ENCODE results near the gene SIRT2. TPM values are rescaled to one million over a fixed set of nuclear protein-coding genes. Genes with fewer than 3 reads are reported as not detected.
"Not testable (repeated sequence)": the region's sequence is repeated elsewhere in the genome, so short reads cannot be mapped to it uniquely, and the experiment has no call there.

SIRT2 gene
- polyA plus RNA-seq, 1 donor (not counting 4 experiments of a cell fraction or from before 2014, with no cell fraction given) = 46.6 TPM

DNA sequence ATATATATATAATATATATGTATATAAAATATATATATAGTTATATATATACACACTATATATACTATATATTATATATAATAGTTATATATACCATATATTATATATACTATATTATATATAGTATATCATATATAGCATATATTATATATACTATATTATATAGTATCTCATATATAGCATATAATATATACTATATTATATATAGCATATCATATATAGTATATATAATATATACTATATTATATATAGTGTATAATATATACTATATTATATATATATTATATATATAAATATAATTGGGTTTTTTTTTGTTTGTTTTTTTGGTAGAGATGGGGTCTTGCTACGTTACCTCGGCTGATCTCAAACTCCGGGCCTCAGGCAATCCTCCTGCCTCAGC is 38.0 kb downstream of the SIRT2 start:
- TF ChIP-seq, protein P1, sequence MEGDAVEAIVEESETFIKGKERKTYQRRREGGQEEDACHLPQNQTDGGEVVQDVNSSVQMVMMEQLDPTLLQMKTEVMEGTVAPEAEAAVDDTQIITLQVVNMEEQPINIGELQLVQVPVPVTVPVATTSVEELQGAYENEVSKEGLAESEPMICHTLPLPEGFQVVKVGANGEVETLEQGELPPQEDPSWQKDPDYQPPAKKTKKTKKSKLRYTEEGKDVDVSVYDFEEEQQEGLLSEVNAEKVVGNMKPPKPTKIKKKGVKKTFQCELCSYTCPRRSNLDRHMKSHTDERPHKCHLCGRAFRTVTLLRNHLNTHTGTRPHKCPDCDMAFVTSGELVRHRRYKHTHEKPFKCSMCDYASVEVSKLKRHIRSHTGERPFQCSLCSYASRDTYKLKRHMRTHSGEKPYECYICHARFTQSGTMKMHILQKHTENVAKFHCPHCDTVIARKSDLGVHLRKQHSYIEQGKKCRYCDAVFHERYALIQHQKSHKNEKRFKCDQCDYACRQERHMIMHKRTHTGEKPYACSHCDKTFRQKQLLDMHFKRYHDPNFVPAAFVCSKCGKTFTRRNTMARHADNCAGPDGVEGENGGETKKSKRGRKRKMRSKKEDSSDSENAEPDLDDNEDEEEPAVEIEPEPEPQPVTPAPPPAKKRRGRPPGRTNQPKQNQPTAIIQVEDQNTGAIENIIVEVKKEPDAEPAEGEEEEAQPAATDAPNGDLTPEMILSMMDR (optimal IDR thresholded peaks at IDR 0.05 in 1 of 3, IDR thresholded peaks at IDR 0.05 in 1 of 3, conservative IDR thresholded peaks at IDR 0.05 in 1 of 3; ENCODE audit: extremely low read depth in 1 of 3, insufficient read depth in 2 of 3, low read length in 3 of 3) = no peak
- no peak for TF ChIP-seq EZH2 (IDR thresholded peaks at IDR 0.05; ENCODE audit: low read length)
- no peak for DNase-seq (ENCODE audit: low read depth, low spot score)
- Histone ChIP-seq H3K9ac (ENCODE audit: control insufficient read depth, extremely low read depth, insufficient read depth, low read length) (no peak overlapping the region), H3K36me3 (ENCODE audit: control insufficient read depth in 2 of 2, extremely low read depth in 1 of 2, insufficient read depth in 2 of 2, low read length in 2 of 2) (no peaks in the 10 kb centered on the region), H3K27me3 (ENCODE audit: control insufficient read depth, extremely low read depth, insufficient read depth, low read length) (no peaks in the 10 kb centered on the region), H3K4me2 (ENCODE audit: control insufficient read depth, extremely low read depth, insufficient read depth, low read depth, low read length) (no peak overlapping the region), H3K79me2 (ENCODE audit: control insufficient read depth, insufficient read depth, low read length) (no peaks in the 10 kb centered on the region), H3K4me1 (ENCODE audit: control insufficient read depth, extremely low read depth, insufficient read depth, low read length) (peaks cover 3% of the 10 kb centered on the region), H3K9me3 (ENCODE audit: control insufficient read depth, low read depth, low read length) (no peaks in the 10 kb centered on the region), H3K4me3 (ENCODE audit: control insufficient read depth in 2 of 3, extremely low read depth in 1 of 3, insufficient read depth in 2 of 3, low read depth in 1 of 3, low read length in 3 of 3) (no peak overlapping the region), H2AFZ (ENCODE audit: control insufficient read depth, low read length) (no peak overlapping the region), H4K20me1 (ENCODE audit: control insufficient read depth, extremely low read depth, insufficient read depth, low read length) (no peaks in the 10 kb centered on the region), H3K27ac (ENCODE audit: control insufficient read depth, insufficient read depth, low read length) (no peak overlapping the region), H3K9me1 (ENCODE audit: control insufficient read depth, extremely low read depth, insufficient read depth, low read length) (no peaks in the 10 kb centered on the region)
- no peak for FAIRE-seq
- dilution Hi-C loops (cut with MboI; ENCODE audit: extremely low pct_ligation_motif_present, low sequenced_read_pairs) = no loop called here

DNA sequence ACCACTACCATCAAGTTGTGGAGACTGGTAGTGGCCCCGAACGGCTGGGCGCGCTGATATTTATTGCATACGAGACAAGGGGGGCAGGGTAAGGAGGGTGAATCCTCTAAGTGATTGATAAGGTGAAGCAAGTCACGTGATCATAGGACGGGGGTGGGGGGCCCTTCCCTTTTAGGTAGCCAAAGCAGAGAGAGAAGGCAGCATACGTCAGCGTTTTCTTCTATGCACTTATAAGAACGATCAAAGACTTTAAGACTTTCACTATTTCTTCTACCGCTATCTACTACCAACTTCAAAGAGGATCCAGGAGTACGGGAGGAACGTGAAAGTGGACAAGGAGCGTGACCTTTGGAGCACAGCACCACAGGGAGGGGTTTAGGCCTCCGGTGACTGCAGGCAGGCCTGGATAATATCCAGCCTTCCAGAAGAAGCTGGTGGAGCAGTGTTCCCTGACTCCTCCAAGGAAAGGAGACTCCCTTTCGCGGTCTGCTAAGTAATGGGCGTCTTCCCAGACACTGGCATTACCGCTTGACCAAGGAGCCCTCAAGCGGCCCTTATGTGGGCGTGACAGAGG is 39.7 kb downstream of the SIRT2 start:
- H4K20me1 ChIP-seq (ENCODE audit: control insufficient read depth, extremely low read depth, insufficient read depth, low read length); H3K9ac ChIP-seq (ENCODE audit: control insufficient read depth, extremely low read depth, insufficient read depth, low read length); H3K27me3 ChIP-seq (ENCODE audit: control insufficient read depth, extremely low read depth, insufficient read depth, low read length); H3K27ac ChIP-seq (ENCODE audit: control insufficient read depth, insufficient read depth, low read length); H3K79me2 ChIP-seq (ENCODE audit: control insufficient read depth, insufficient read depth, low read length); DNase-seq (ENCODE audit: low read depth, low spot score); dilution Hi-C loops (cut with MboI; ENCODE audit: extremely low pct_ligation_motif_present, low sequenced_read_pairs); H3K4me1 ChIP-seq (ENCODE audit: control insufficient read depth, extremely low read depth, insufficient read depth, low read length); H3K36me3 ChIP-seq (ENCODE audit: control insufficient read depth in 2 of 2, extremely low read depth in 1 of 2, insufficient read depth in 2 of 2, low read length in 2 of 2); H3K4me2 ChIP-seq (ENCODE audit: control insufficient read depth, extremely low read depth, insufficient read depth, low read depth, low read length); H3K9me3 ChIP-seq (ENCODE audit: control insufficient read depth, low read depth, low read length); H3K9me1 ChIP-seq (ENCODE audit: control insufficient read depth, extremely low read depth, insufficient read depth, low read length); H2AFZ ChIP-seq (ENCODE audit: control insufficient read depth, low read length); H3K4me3 ChIP-seq (ENCODE audit: control insufficient read depth in 2 of 3, extremely low read depth in 1 of 3, insufficient read depth in 2 of 3, low read depth in 1 of 3, low read length in 3 of 3); FAIRE-seq: not testable (repeated sequence)

GRCh38 chr19:38856813-38857212 is 42.6 kb downstream of the SIRT2 start:
- dilution Hi-C loops (cut with MboI; ENCODE audit: extremely low pct_ligation_motif_present, low sequenced_read_pairs) = no loop called here
- FAIRE-seq = no peak

More at GRCh38 chr19:38856813-38857212, 42.6 kb downstream of the SIRT2 start:
- no peak overlapping the region for H3K9ac ChIP-seq (ENCODE audit: control insufficient read depth, extremely low read depth, insufficient read depth, low read length)
- no peak overlapping the region for H2AFZ ChIP-seq (ENCODE audit: control insufficient read depth, low read length)
- peaks cover 8% of the 10 kb centered on the region for H3K4me1 ChIP-seq (ENCODE audit: control insufficient read depth, extremely low read depth, insufficient read depth, low read length)
- DNase-seq (ENCODE audit: low read depth, low spot score) = no peak
- no peaks in the 10 kb centered on the region for H3K79me2 ChIP-seq (ENCODE audit: control insufficient read depth, insufficient read depth, low read length)
- TF ChIP-seq, protein P1 (optimal IDR thresholded peaks at IDR 0.05 in 1 of 3, IDR thresholded peaks at IDR 0.05 in 1 of 3, conservative IDR thresholded peaks at IDR 0.05 in 1 of 3; ENCODE audit: extremely low read depth in 1 of 3, insufficient read depth in 2 of 3, low read length in 3 of 3) = no peak
- no peak for TF ChIP-seq EZH2 (IDR thresholded peaks at IDR 0.05; ENCODE audit: low read length)
- H3K4me3 ChIP-seq (ENCODE audit: control insufficient read depth in 2 of 3, extremely low read depth in 1 of 3, insufficient read depth in 2 of 3, low read depth in 1 of 3, low read length in 3 of 3) = no peak overlapping the region
- H3K9me3 ChIP-seq (ENCODE audit: control insufficient read depth, low read depth, low read length) = no peaks in the 10 kb centered on the region
- H3K9me1 ChIP-seq (ENCODE audit: control insufficient read depth, extremely low read depth, insufficient read depth, low read length) = no peaks in the 10 kb centered on the region
- no peak overlapping the region for H3K27ac ChIP-seq (ENCODE audit: control insufficient read depth, insufficient read depth, low read length)
- H3K27me3 ChIP-seq (ENCODE audit: control insufficient read depth, extremely low read depth, insufficient read depth, low read length) = no peaks in the 10 kb centered on the region
- no peaks in the 10 kb centered on the region for H4K20me1 ChIP-seq (ENCODE audit: control insufficient read depth, extremely low read depth, insufficient read depth, low read length)
- H3K36me3 ChIP-seq (ENCODE audit: control insufficient read depth in 2 of 2, extremely low read depth in 1 of 2, insufficient read depth in 2 of 2, low read length in 2 of 2) = no peaks in the 10 kb centered on the region
- H3K4me2 ChIP-seq (ENCODE audit: control insufficient read depth, extremely low read depth, insufficient read depth, low read depth, low read length) = no peak overlapping the region
